GM12878 (cell line): Measurements from ENCODE around the gene CAMTA2. TPM values are rescaled to one million over a fixed set of nuclear protein-coding genes. Genes with fewer than 3 reads are reported as not detected.

Experiments used
- BACH1 ChIP-seq: fragments of 450-650 bp; IDR thresholded peaks from 2 replicates; pipeline ENCODE4 v1.6.1; 2017; ENCODE audit warnings: mild to moderate bottlenecking, borderline replicate concordance
- CEBPB ChIP-seq, 2 experiments: fragments of 150-350 bp in 1 of 2; IDR thresholded peaks; 2 replicates each; pipeline ENCODE4 v1.6.1; 2012 to 2014; ENCODE audit warnings: low read depth in 2 of 2, low read length in 2 of 2, borderline replicate concordance in 1 of 2, inconsistent platforms in 1 of 2
- CHD1 ChIP-seq: IDR thresholded peaks from 2 replicates; pipeline ENCODE4 v1.6.1; 2012; ENCODE audit warnings: low read depth, low read length, improper control_type of control experiment
- CUX1 ChIP-seq: IDR thresholded peaks from 2 replicates; pipeline ENCODE4 v1.6.1; 2012; ENCODE audit warnings: improper control_type of control experiment, low read depth, low read length; ENCODE audit not compliant: insufficient replicate concordance
- EED ChIP-seq: sonication (generic); IDR thresholded peaks from 2 replicates; pipeline ENCODE4 v1.6.1; 2016; ENCODE audit warnings: antibody characterized with exemption, low read depth
- EP300 ChIP-seq, 2 experiments: fragments of 150-350 bp in 1 of 2; IDR thresholded peaks; 2 replicates each; pipeline ENCODE4 v1.6.1; 2011 to 2012; ENCODE audit warnings: low read depth in 2 of 2, low read length in 2 of 2, borderline replicate concordance in 1 of 2, improper control_type of control experiment in 1 of 2, inconsistent platforms in 1 of 2; ENCODE audit not compliant: control insufficient read depth in 1 of 2
- FOXM1 ChIP-seq: IDR thresholded peaks from 2 replicates; pipeline ENCODE4 v1.6.1; 2012; ENCODE audit warnings: low read depth, mild to moderate bottlenecking, inconsistent platforms, low read length, moderate library complexity
- NR2C1 ChIP-seq: fragments of 450-650 bp; IDR thresholded peaks from 2 replicates; pipeline ENCODE4 v1.6.1; 2017; ENCODE audit warnings: antibody characterized with exemption, mild to moderate bottlenecking, moderate library complexity
- PAX8 ChIP-seq: fragments of 450-650 bp; IDR thresholded peaks from 2 replicates; pipeline ENCODE4 v1.6.1; 2017; ENCODE audit warnings: mild to moderate bottlenecking, moderate library complexity
- RAD51 ChIP-seq: fragments of 450-650 bp; IDR thresholded peaks from 2 replicates; pipeline ENCODE4 v1.6.1; 2016; ENCODE audit warnings: moderate library complexity, mild to moderate bottlenecking, inconsistent platforms
- RELA ChIP-seq: fragments of 450-650 bp; IDR thresholded peaks from 2 replicates; pipeline ENCODE4 v1.8.0; 2014; ENCODE audit warnings: borderline replicate concordance; ENCODE audit not compliant: partially characterized antibody
- RUNX3 ChIP-seq: IDR thresholded peaks from 2 replicates; pipeline ENCODE4 v1.6.1; 2012; ENCODE audit warnings: low read length, inconsistent platforms
- TAF1 ChIP-seq: IDR thresholded peaks from 2 replicates; pipeline ENCODE4 v1.6.1; 2011; ENCODE audit warnings: mild to moderate bottlenecking, low read depth, low read length, borderline replicate concordance
- WRNIP1 ChIP-seq: IDR thresholded peaks from 2 replicates; pipeline ENCODE4 v1.6.1; 2011; ENCODE audit warnings: low read depth, low read length, improper control_type of control experiment, borderline replicate concordance
- polyA plus RNA-seq, 11 experiments: library from polyadenylated mRNA; depleted of rRNA in 4 of 11; unstranded in 6 of 11; stranded (reverse) in 5 of 11; fragments of >200 nt; fragmentation: Nextera tagmentation in 4 of 11; fragmentation: Illumina TruSeq in 1 of 11; extraction: Ambion mirVana in 4 of 11; extraction: Trizol in 1 of 11; gene quantifications; 1 replicate in 1 of 11; 2 replicates in 10 of 11; pipeline versions ENCODE4 v1.2.1 to v1.2.3, GENCODE V29; 2011 to 2016; ENCODE audit warnings: inconsistent platforms in 2 of 11, missing spikeins in 2 of 11, low read depth in 1 of 11
- total RNA-seq, 4 experiments: library from RNA; depleted of rRNA in 3 of 4; stranded (reverse); fragments of >200 nt in 3 of 4; fragmentation: Illumina TruSeq in 1 of 4; extraction: Trizol in 1 of 4; gene quantifications; 2 replicates each; pipeline versions ENCODE4 v1.2.1 to v1.2.3, GENCODE V29; 2013 to 2021
- TF ChIP-seq, protein P1 (sequence below): IDR thresholded peaks from 2 replicates; pipeline ENCODE4 v1.6.1; 2012; ENCODE audit warnings: mild to moderate bottlenecking, low read depth, low read length
- TF ChIP-seq, protein P2 (sequence below): IDR thresholded peaks from 2 replicates; pipeline ENCODE4 v1.6.1; 2011; ENCODE audit warnings: borderline replicate concordance, low read depth, mild to moderate bottlenecking, moderate library complexity, mixed read lengths, low read length; ENCODE audit not compliant: insufficient read depth; ENCODE audit errors: extremely low read length
- TF ChIP-seq, protein P3 (sequence below): IDR thresholded peaks from 2 replicates; pipeline ENCODE4 v1.6.1; 2011; ENCODE audit warnings: borderline replicate concordance, low read depth, mild to moderate bottlenecking, moderate library complexity, low read length; ENCODE audit not compliant: insufficient read depth, poor library complexity, severe bottlenecking

Gene CAMTA2
- total and polyA plus RNA-seq, 10 of the 15 experiments (the other 5 are each of a cell fraction or from before 2014, with no cell fraction given): 0.42 to 29.3 (median 11.2) TPM

DNA sequence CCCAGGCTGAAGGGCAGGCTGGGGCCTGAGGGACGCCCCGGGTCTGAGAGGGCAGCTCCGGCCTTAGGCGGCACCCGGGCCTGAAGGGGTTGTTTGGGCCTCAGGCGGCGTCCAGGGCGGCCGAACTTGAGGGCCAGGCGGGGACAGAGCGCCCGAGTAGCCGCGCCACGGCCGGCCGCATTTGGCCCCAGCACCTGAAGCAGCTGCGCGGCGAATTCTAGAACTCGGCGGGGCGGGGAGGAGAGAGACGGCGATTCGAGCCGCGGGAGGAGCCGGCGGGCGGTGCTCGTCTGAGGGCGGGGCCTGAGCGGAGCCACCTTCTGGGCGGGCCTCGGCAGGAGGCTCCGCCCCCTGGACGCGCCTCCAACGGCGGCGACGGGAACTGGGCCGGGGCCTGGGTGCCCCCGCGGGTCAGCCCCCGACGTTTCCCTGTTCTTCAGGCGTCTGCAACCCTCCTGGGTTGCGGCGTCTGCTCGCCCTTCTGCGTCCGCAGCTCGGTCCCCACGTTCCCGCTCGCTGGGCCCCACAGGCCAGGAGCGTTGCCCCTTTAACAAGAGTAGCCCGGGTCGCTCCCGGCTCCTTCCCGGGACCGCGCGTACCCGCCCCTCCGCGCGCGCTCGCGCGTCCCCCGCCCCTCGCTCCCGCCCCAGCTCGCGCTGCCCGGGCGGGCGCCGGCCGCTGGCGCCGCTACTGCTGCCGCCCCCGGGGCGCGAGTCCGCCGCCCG lies 10.0 kb upstream of the CAMTA2 start, which contains the start of the genes INCA1 and KIF1C (continued):
- TF ChIP-seq, protein P1, sequence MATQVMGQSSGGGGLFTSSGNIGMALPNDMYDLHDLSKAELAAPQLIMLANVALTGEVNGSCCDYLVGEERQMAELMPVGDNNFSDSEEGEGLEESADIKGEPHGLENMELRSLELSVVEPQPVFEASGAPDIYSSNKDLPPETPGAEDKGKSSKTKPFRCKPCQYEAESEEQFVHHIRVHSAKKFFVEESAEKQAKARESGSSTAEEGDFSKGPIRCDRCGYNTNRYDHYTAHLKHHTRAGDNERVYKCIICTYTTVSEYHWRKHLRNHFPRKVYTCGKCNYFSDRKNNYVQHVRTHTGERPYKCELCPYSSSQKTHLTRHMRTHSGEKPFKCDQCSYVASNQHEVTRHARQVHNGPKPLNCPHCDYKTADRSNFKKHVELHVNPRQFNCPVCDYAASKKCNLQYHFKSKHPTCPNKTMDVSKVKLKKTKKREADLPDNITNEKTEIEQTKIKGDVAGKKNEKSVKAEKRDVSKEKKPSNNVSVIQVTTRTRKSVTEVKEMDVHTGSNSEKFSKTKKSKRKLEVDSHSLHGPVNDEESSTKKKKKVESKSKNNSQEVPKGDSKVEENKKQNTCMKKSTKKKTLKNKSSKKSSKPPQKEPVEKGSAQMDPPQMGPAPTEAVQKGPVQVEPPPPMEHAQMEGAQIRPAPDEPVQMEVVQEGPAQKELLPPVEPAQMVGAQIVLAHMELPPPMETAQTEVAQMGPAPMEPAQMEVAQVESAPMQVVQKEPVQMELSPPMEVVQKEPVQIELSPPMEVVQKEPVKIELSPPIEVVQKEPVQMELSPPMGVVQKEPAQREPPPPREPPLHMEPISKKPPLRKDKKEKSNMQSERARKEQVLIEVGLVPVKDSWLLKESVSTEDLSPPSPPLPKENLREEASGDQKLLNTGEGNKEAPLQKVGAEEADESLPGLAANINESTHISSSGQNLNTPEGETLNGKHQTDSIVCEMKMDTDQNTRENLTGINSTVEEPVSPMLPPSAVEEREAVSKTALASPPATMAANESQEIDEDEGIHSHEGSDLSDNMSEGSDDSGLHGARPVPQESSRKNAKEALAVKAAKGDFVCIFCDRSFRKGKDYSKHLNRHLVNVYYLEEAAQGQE: no peak
- TF ChIP-seq, protein P2, sequence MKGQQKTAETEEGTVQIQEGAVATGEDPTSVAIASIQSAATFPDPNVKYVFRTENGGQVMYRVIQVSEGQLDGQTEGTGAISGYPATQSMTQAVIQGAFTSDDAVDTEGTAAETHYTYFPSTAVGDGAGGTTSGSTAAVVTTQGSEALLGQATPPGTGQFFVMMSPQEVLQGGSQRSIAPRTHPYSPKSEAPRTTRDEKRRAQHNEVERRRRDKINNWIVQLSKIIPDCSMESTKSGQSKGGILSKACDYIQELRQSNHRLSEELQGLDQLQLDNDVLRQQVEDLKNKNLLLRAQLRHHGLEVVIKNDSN: no peak
- no peak for TF ChIP-seq FOXM1
- no peak for TF ChIP-seq EED
- TF ChIP-seq, protein P3, sequence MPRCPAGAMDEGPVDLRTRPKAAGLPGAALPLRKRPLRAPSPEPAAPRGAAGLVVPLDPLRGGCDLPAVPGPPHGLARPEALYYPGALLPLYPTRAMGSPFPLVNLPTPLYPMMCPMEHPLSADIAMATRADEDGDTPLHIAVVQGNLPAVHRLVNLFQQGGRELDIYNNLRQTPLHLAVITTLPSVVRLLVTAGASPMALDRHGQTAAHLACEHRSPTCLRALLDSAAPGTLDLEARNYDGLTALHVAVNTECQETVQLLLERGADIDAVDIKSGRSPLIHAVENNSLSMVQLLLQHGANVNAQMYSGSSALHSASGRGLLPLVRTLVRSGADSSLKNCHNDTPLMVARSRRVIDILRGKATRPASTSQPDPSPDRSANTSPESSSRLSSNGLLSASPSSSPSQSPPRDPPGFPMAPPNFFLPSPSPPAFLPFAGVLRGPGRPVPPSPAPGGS: no peak
- no peak for TF ChIP-seq EP300 (IDR thresholded peaks at IDR 0.05; ENCODE audit: borderline replicate concordance in 1 of 2, control insufficient read depth in 1 of 2, low read depth in 2 of 2, low read length in 2 of 2)
- TF ChIP-seq TAF1: no peak
- TF ChIP-seq CUX1: no peak
- TF ChIP-seq RAD51: no peak
- TF ChIP-seq WRNIP1: no peak
- peak; percentile 65 for TF ChIP-seq RELA
- TF ChIP-seq RUNX3: no peak
- TF ChIP-seq PAX8: no peak
- TF ChIP-seq CHD1: no peak
- TF ChIP-seq BACH1: 0 out of 2 replicates have a peak, but pooled peaks have one; percentile 28
- TF ChIP-seq CEBPB (IDR thresholded peaks at IDR 0.05; ENCODE audit: borderline replicate concordance in 1 of 2, low read depth in 2 of 2, low read length in 2 of 2): no peak
- TF ChIP-seq NR2C1: peak; percentile 39; the same call in 1 of the 2 replicates
